GM19351 (cell line): Measurements from ENCODE around the gene GAB2.
A peak's percentile ranks its signal among the peaks of the same experiment; 100 is the strongest.

Experiments used
- ATAC-seq: cut with Tn5 transposase; IDR thresholded peaks from one replicate; pipeline ENCODE4 v1.9.1; 2021; ENCODE audit warnings: mild to moderate bottlenecking, moderate library complexity; ENCODE audit not compliant: unreplicated experiment

GAB2 gene

GRCh38 chr11:78428266-78428636, 10.6 kb upstream of the GAB2 start:
- ATAC-seq = no peak

GRCh38 chr11:78427615-78428265, 10.1 kb upstream of the GAB2 start:
- ATAC-seq = peak; percentile 30

GRCh38 chr11:78426845-78427244, 9.2 kb upstream of the GAB2 start:
- ATAC-seq = peak; percentile 40

- no peak for ATAC-seq
Measured at GRCh38 chr11:78425399-78426070, 7.9 kb upstream of the GAB2 start.

- ATAC-seq = peak; percentile 33
Measured at GRCh38 chr11:78424334-78425270, 7.0 kb upstream of the GAB2 start.

- ATAC-seq = no peak
Measured at GRCh38 chr11:78423241-78423640, 5.6 kb upstream of the GAB2 start.

GRCh38 chr11:78420796-78421209, 3.2 kb upstream of the GAB2 start:
- ATAC-seq = peak; percentile 23

GRCh38 chr11:78420255-78420764, 2.7 kb upstream of the GAB2 start:
- no peak for ATAC-seq

GRCh38 chr11:78419327-78419726, 1.7 kb upstream of the GAB2 start:
- no peak for ATAC-seq

GRCh38 chr11:78418584-78419211, 1.1 kb upstream of the GAB2 start:
- no peak for ATAC-seq

- ATAC-seq = peak; percentile 45
Measured at GRCh38 chr11:78417888-78418583, 416 bp upstream of the GAB2 start.

GRCh38 chr11:78416285-78417174, 1.1 kb downstream of the GAB2 start:
- peak; percentile 50 for ATAC-seq

GRCh38 chr11:78415338-78415737, 2.3 kb downstream of the GAB2 start:
- ATAC-seq = no peak

- no peak for ATAC-seq
Measured at GRCh38 chr11:78414321-78415051, 3.1 kb downstream of the GAB2 start.

GRCh38 chr11:78408619-78409018, 9.0 kb downstream of the GAB2 start:
- no peak for ATAC-seq

- no peak for ATAC-seq
Measured at GRCh38 chr11:78406568-78407196, 10.9 kb downstream of the GAB2 start.

- ATAC-seq = no peak
Measured at GRCh38 chr11:78405805-78406204, 11.8 kb downstream of the GAB2 start.

GRCh38 chr11:78403781-78404180, 13.8 kb downstream of the GAB2 start:
- no peak for ATAC-seq
